Breast epithelium (tissue), 3 donors: ENCODE results near the gene OSBPL6.

Experiments
- CTCF ChIP-seq, 3 donors: fragments of 450-650 bp; IDR thresholded peaks; one replicate each; pipeline ENCODE4 v1.5.1; 2016 to 2017; ENCODE audit warnings: antibody characterized with exemption in 3 of 3, mild to moderate bottlenecking in 3 of 3, moderate library complexity in 3 of 3
- POLR2A ChIP-seq: fragments of 450-650 bp; IDR thresholded peaks from one replicate; pipeline ENCODE4 v1.6.1; 2016; ENCODE audit warnings: antibody characterized with exemption, mild to moderate bottlenecking, moderate library complexity

DNA sequence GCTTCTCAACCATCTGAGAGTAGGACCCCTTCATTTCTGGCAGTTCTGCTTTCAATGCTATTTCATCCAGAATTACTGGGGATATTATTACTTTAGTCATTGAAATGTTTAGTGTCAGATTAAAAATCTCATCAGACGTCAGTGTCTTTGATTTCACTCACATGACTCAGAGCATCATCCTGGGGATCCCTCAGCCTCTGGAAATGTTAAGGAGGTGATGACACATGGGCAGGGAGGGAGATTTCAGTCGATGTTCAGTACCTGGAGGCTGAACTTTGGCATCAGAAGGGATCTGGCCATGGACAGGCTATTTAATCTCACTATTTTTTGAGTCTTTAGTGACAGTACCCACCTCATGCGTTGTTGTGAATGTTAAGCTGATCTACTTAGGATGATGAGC is 39.1 kb downstream of the OSBPL6 start:
- TF ChIP-seq POLR2A, result no peak
- TF ChIP-seq CTCF (IDR thresholded peaks at IDR 0.05), result no peak
